ENCODE results near the gene KCTD6. TPM values are rescaled to one million over a fixed set of nuclear protein-coding genes. Genes with fewer than 3 reads are reported as not detected.
A peak's percentile ranks its signal among the peaks of the same experiment; 100 is the strongest.

The KCTD6 gene
- total RNA-seq, 3 donors from 2014 or later (not counting 1 experiment from before 2014, with no cell fraction given): 4.5 to 12.9 (median 7.5) TPM

DNA sequence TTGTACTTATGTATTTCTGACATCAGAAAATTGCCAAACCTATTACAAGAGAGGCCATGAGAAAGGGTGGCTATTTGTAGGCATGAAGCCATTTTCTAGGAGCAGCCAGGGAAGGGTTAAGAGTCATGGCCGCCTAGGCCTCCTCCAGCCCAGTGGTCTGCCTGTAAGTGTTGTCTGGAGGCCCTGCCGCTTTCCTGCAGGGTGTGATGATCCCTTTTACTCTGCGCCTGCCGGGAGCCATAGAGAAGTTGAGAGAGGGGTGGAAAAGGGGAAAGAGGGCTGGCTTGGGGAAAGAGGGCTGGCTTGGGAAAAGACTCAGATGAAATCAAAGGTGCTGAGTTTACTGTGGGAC is 29.1 kb upstream of the KCTD6 start:
- peaks cover 8 to 12% of the 10 kb centered on the region in 2 donors for H3K4me1 Mint-ChIP-seq
- DNase-seq (no peak), ATAC-seq (no peak)
- H3K4me1 ChIP-seq (ENCODE audit: control insufficient read depth, insufficient read depth, low read length): peaks cover 12% of the 10 kb centered on the region
- WGBS (ENCODE audit: insufficient coverage): 97% methylated on average over 4 of the region's 4 CpGs
- TF ChIP-seq, protein P1, sequence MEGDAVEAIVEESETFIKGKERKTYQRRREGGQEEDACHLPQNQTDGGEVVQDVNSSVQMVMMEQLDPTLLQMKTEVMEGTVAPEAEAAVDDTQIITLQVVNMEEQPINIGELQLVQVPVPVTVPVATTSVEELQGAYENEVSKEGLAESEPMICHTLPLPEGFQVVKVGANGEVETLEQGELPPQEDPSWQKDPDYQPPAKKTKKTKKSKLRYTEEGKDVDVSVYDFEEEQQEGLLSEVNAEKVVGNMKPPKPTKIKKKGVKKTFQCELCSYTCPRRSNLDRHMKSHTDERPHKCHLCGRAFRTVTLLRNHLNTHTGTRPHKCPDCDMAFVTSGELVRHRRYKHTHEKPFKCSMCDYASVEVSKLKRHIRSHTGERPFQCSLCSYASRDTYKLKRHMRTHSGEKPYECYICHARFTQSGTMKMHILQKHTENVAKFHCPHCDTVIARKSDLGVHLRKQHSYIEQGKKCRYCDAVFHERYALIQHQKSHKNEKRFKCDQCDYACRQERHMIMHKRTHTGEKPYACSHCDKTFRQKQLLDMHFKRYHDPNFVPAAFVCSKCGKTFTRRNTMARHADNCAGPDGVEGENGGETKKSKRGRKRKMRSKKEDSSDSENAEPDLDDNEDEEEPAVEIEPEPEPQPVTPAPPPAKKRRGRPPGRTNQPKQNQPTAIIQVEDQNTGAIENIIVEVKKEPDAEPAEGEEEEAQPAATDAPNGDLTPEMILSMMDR (IDR thresholded peaks at IDR 0.05): no peak
- H3K9me3 Mint-ChIP-seq: no peaks in the 10 kb centered on the region
- intact Hi-C loops (cut with micrococcal nuclease): loop anchor here (1.0 kb wide), 1 partner anchor 69 kb away; no protein-coding TSS in a partner anchor
- H3K27me3 Mint-ChIP-seq (ENCODE audit: low read depth in 2 of 2): no peaks in the 10 kb centered on the region
- no peak overlapping the region for H3K27ac ChIP-seq (ENCODE audit: low read length)
- H3K36me3 Mint-ChIP-seq: no peaks in the 10 kb centered on the region
- no peak overlapping the region for H3K4me3 ChIP-seq (ENCODE audit: low read length)
- H3K27ac Mint-ChIP-seq: no peak overlapping the region
- no peak overlapping the region for H3K4me3 Mint-ChIP-seq
- no peaks in the 10 kb centered on the region for H3K9me3 ChIP-seq (ENCODE audit: control insufficient read depth, insufficient read depth, low read length)
- no peaks in the 10 kb centered on the region for H3K36me3 ChIP-seq (ENCODE audit: control insufficient read depth, insufficient read depth, low read length)
- H3K27me3 ChIP-seq (ENCODE audit: control insufficient read depth, insufficient read depth, low read length): no peaks in the 10 kb centered on the region

DNA sequence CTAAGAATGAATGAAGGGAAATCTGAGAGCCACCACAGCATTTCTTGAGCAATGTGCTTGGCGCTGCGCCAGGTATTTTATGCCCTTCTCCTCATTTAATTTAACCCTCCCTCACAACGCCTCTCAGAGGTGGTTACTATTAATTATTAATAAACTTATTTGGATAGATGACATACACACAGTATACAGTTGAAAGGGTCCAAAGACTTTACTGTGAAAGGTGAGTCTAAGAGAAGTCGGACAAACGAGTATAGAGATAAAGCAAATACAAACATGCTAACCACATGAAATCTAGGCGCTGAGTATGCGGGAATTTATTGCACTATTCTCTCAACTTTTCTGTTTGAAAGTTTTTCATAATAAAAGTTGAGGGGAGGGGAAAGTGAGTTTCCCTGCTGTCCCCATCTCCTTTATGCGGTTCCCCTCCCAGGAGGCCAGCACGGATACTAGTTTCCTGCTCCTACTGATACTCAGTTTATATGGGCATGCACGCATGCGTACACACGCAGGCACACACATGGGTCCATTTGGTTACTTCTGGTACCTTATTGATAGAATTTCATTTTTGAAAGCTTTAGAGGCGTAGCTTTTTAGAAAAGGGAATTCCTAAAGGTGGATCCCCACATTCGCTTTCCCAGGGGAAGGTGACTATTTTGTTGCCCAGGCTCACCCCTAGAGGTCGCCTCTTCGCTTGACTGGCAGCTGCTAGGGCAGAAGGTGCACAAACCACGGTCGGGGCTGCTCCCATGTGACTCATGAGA is 28.5 kb upstream of the KCTD6 start:
- WGBS (ENCODE audit: insufficient coverage): 8% methylated on average over 11 of the region's 18 CpGs
- intact Hi-C loops (cut with micrococcal nuclease): loop anchor here (1.0 kb wide), 1 partner anchor 69 kb away; no protein-coding TSS in a partner anchor

DNA sequence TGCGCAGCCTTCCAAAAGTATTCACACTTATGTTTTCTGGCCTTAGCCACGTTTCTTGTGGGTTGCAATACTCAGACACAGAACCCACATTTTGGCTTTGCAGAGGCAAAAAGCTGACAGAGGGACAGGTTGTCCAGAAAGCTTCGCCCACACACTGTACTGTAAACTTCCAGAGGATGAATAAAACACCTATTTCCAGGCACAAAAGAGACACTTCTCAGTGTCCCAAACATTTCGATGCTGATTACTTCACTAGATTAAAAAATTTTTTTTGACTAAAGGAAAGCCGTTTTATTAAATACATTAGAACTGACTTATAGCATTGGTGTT is 28.0 kb upstream of the KCTD6 start:
- Histone ChIP-seq H3K9me3 (ENCODE audit: control insufficient read depth, insufficient read depth, low read length) (no peaks in the 10 kb centered on the region), H3K27me3 (ENCODE audit: control insufficient read depth, insufficient read depth, low read length) (no peaks in the 10 kb centered on the region), H3K4me3 (ENCODE audit: low read length) (no peak overlapping the region), H3K27ac (ENCODE audit: low read length) (no peak overlapping the region), H3K36me3 (ENCODE audit: control insufficient read depth, insufficient read depth, low read length) (no peaks in the 10 kb centered on the region), H3K4me1 (ENCODE audit: control insufficient read depth, insufficient read depth, low read length) (peaks cover 12% of the 10 kb centered on the region)
- no peaks in the 10 kb centered on the region for H3K27me3 Mint-ChIP-seq (ENCODE audit: low read depth in 2 of 2)
- H3K4me3 Mint-ChIP-seq: peak overlapping the region; percentile 35
- WGBS (ENCODE audit: insufficient coverage): 11% methylated on average over 3 of the region's 5 CpGs
- DNase-seq (no peak), ATAC-seq (no peak)
- H3K4me1 Mint-ChIP-seq: peaks cover 8 to 12% of the 10 kb centered on the region in 2 donors
- no peaks in the 10 kb centered on the region for H3K36me3 Mint-ChIP-seq
- intact Hi-C loops (cut with micrococcal nuclease): loop anchor here (1.0 kb wide), 1 partner anchor 68 kb away; no protein-coding TSS in a partner anchor
- H3K9me3 Mint-ChIP-seq: no peaks in the 10 kb centered on the region
- TF ChIP-seq, protein P1 (IDR thresholded peaks at IDR 0.05): peak; percentile 20
- H3K27ac Mint-ChIP-seq: peak overlapping the region in 1 of 2 donors; percentile 36

More for the DNA sequence above, 28.5 kb upstream of the KCTD6 start:
- no peaks in the 10 kb centered on the region for H3K27me3 Mint-ChIP-seq (ENCODE audit: low read depth in 2 of 2)
- peak overlapping the region in 1 of 2 donors; percentile 36 for H3K27ac Mint-ChIP-seq
- peaks cover 8 to 12% of the 10 kb centered on the region in 2 donors for H3K4me1 Mint-ChIP-seq
- Histone ChIP-seq H3K27me3 (ENCODE audit: control insufficient read depth, insufficient read depth, low read length) (no peaks in the 10 kb centered on the region), H3K36me3 (ENCODE audit: control insufficient read depth, insufficient read depth, low read length) (no peaks in the 10 kb centered on the region), H3K27ac (ENCODE audit: low read length) (no peak overlapping the region), H3K4me3 (ENCODE audit: low read length) (no peak overlapping the region), H3K9me3 (ENCODE audit: control insufficient read depth, insufficient read depth, low read length) (no peaks in the 10 kb centered on the region), H3K4me1 (ENCODE audit: control insufficient read depth, insufficient read depth, low read length) (peaks cover 12% of the 10 kb centered on the region)
- TF ChIP-seq, protein P1 (IDR thresholded peaks at IDR 0.05): peak; percentile 94
- ATAC-seq: peak; percentile 93 to 99 (median 98)
- H3K36me3 Mint-ChIP-seq: no peaks in the 10 kb centered on the region
- H3K4me3 Mint-ChIP-seq: peak overlapping the region; percentile 35
- H3K9me3 Mint-ChIP-seq: no peaks in the 10 kb centered on the region
- peak; percentile 63 to 79 for DNase-seq
